ENCODE measurements around the gene NINJ1.
"Not testable (repeated sequence)": the region's sequence is repeated elsewhere in the genome, so short reads cannot be mapped to it uniquely, and the experiment has no call there.

The NINJ1 gene

DNA sequence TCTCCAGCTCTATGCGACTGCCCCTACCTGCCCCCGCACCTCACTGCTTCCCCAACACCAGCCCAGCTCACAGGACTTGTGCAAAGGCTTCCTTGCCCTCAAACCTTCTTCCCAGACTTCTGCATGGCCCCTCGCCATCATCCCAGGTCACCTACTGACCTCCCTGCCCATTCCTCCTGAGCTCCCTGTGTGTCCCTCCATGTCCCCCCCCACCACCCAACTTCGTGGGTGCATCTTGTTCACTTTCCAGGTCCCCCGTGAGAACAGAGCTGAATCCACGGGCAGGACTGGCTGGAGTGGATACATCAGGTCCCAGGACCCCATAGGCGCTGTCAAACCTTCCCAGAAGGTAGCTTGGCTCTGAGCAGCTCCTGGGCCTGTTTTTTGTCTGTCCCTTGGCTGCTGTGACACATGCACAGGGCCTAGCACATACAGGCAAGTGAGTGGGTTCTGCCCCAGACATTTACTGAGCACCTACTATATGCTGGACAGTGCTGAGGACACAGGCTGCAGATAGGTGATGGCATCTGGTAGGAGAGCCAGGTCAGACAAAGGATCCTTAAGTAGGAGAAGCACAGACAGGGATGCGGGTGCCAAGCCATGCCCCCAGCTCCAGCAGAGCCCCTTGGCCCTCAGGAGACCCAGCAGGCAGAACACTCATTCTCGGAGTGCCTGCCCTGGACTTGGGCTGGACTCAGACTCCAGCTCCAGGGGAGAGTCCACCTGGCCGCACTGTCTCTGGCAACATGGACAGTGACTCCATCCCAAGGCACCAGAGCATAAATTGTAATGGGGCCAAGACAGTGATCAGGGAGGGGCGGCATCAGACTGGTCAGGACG is 15.0 kb downstream of the NINJ1 start:
- no peaks in the 10 kb centered on the region for H4K20me1 ChIP-seq (ENCODE audit: insufficient read depth, low read length)
- no peak overlapping the region; the same call in 1 of the 2 replicates for H3K9ac ChIP-seq (ENCODE audit: low read length)
- peaks cover 40% of the 10 kb centered on the region for H3K4me1 ChIP-seq (ENCODE audit: insufficient read depth, low read length, severe bottlenecking)
- no peaks in the 10 kb centered on the region for H3K27me3 ChIP-seq (ENCODE audit: insufficient read depth, low read length)
- H3K9me3 ChIP-seq (ENCODE audit: low read length) = no peaks in the 10 kb centered on the region
- H3K27ac ChIP-seq (ENCODE audit: low read depth, low read length, poor library complexity, severe bottlenecking) = peak overlapping the region; percentile 86
- H3K4me3 ChIP-seq (ENCODE audit: low read depth, low read length, poor library complexity, severe bottlenecking) = no peak overlapping the region
- no peaks in the 10 kb centered on the region for H3K79me2 ChIP-seq (ENCODE audit: insufficient read depth, low read length)
- H3K36me3 ChIP-seq (ENCODE audit: insufficient read depth, low read length) = peaks cover 8% of the 10 kb centered on the region; the same call in 1 of the 2 replicates
- no peak overlapping the region for H2AFZ ChIP-seq (ENCODE audit: low read length)
- no peaks in the 10 kb centered on the region for H3F3A ChIP-seq (ENCODE audit: insufficient read depth, low read length)
- H3K9me2 ChIP-seq (ENCODE audit: low read depth, low read length) = no peaks in the 10 kb centered on the region
- peak overlapping the region; percentile 46; the same call in 1 of the 2 replicates for H3K4me2 ChIP-seq (ENCODE audit: low read length)
- TF ChIP-seq, protein P1, sequence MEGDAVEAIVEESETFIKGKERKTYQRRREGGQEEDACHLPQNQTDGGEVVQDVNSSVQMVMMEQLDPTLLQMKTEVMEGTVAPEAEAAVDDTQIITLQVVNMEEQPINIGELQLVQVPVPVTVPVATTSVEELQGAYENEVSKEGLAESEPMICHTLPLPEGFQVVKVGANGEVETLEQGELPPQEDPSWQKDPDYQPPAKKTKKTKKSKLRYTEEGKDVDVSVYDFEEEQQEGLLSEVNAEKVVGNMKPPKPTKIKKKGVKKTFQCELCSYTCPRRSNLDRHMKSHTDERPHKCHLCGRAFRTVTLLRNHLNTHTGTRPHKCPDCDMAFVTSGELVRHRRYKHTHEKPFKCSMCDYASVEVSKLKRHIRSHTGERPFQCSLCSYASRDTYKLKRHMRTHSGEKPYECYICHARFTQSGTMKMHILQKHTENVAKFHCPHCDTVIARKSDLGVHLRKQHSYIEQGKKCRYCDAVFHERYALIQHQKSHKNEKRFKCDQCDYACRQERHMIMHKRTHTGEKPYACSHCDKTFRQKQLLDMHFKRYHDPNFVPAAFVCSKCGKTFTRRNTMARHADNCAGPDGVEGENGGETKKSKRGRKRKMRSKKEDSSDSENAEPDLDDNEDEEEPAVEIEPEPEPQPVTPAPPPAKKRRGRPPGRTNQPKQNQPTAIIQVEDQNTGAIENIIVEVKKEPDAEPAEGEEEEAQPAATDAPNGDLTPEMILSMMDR (IDR thresholded peaks at IDR 0.05; ENCODE audit: low read length) = no peak
- TF ChIP-seq EZH2 (IDR thresholded peaks at IDR 0.05; ENCODE audit: borderline replicate concordance, low read length) = no peak

DNA sequence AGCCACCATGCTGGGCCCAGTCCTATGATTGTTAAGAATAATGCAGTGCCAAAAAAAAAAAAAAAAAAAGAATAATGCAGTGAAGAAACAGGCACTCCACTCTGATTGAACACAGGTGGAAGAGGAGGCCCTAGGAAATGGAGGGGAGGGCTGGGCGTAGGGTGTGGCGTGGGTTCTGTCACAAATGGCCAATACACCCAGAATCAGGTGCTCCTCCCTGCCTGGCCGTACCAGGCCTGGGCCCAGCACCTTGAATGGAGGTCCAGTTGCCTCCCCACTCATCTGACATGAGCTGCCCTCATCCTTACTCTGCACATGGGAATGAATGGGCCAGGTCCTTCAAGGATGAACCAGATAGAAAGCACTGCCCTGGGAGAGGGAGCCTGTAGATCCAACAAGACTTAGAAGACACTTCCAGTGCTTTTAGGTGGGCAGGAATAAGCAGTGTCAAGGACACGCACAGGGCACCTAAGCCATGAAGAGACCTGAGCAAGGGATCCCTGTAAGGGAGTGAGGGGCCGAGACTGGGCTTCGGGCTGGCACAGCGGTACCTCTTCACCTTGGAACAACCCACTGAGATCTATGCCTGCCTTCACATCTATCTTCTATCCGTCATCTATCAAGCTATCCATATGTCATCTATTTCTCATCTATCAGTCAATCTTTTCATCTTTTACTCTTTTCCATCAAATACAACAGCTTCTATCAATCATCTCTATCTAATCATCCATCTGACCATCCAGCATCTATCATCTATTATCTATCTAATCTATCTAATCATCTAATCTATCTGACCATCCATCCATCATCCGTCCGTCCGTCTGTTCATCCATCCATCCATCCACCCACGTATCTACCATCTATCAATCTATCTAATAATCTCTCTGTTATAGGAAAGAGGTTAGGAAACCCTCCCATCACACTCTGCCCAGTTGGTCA is 15.9 kb downstream of the NINJ1 start:
- no peaks in the 10 kb centered on the region for H3F3A ChIP-seq (ENCODE audit: insufficient read depth, low read length)
- no peak overlapping the region for H3K9ac ChIP-seq (ENCODE audit: low read length)
- no peaks in the 10 kb centered on the region for H3K79me2 ChIP-seq (ENCODE audit: insufficient read depth, low read length)
- H4K20me1 ChIP-seq (ENCODE audit: insufficient read depth, low read length) = no peaks in the 10 kb centered on the region
- no peaks in the 10 kb centered on the region for H3K27me3 ChIP-seq (ENCODE audit: insufficient read depth, low read length)
- no peaks in the 10 kb centered on the region for H3K9me2 ChIP-seq (ENCODE audit: low read depth, low read length)
- no peak overlapping the region for H3K4me3 ChIP-seq (ENCODE audit: low read depth, low read length, poor library complexity, severe bottlenecking)
- H3K36me3 ChIP-seq (ENCODE audit: insufficient read depth, low read length) = peaks cover 8% of the 10 kb centered on the region; the same call in 1 of the 2 replicates
- peak overlapping the region; percentile 86 for H3K27ac ChIP-seq (ENCODE audit: low read depth, low read length, poor library complexity, severe bottlenecking)
- H2AFZ ChIP-seq (ENCODE audit: low read length) = no peak overlapping the region
- H3K4me1 ChIP-seq (ENCODE audit: insufficient read depth, low read length, severe bottlenecking) = peaks cover 49% of the 10 kb centered on the region
- no peaks in the 10 kb centered on the region for H3K9me3 ChIP-seq (ENCODE audit: low read length)
- H3K4me2 ChIP-seq (ENCODE audit: low read length) = no peak overlapping the region
- TF ChIP-seq, protein P1 (IDR thresholded peaks at IDR 0.05; ENCODE audit: low read length) = no peak
- TF ChIP-seq EZH2 (IDR thresholded peaks at IDR 0.05; ENCODE audit: borderline replicate concordance, low read length) = no peak

DNA sequence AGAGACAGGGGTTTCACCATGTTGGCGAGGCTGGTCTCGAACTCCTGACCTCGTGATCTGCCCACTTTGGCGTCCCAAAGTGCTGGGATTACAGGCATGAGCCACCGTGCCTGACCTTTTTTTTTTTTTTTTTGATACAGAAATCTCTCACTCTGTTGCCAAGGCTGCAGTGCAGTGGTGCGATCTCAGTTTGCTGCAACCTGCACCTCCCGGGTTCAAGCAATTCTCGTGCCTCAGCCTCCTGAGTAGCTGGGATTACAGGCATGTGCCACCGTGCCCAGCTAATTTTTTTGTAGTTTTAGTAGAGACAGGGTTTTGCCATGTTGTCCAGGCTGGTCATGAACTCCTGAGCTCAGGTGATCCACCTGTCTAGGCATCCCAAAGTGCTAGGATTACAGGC is 16.5 kb downstream of the NINJ1 start:
- H3K4me3 ChIP-seq (ENCODE audit: low read depth, low read length, poor library complexity, severe bottlenecking); H3K79me2 ChIP-seq (ENCODE audit: insufficient read depth, low read length); H2AFZ ChIP-seq (ENCODE audit: low read length); H3K9me3 ChIP-seq (ENCODE audit: low read length); H3F3A ChIP-seq (ENCODE audit: insufficient read depth, low read length); H3K36me3 ChIP-seq (ENCODE audit: insufficient read depth, low read length); H3K4me2 ChIP-seq (ENCODE audit: low read length); H4K20me1 ChIP-seq (ENCODE audit: insufficient read depth, low read length); H3K9me2 ChIP-seq (ENCODE audit: low read depth, low read length); H3K9ac ChIP-seq (ENCODE audit: low read length); H3K27me3 ChIP-seq (ENCODE audit: insufficient read depth, low read length): not testable (repeated sequence)
- Histone ChIP-seq H3K4me1 (ENCODE audit: insufficient read depth, low read length, severe bottlenecking) (peaks cover 54% of the 10 kb centered on the region), H3K27ac (ENCODE audit: low read depth, low read length, poor library complexity, severe bottlenecking) (peak overlapping the region; percentile 86)

Measured in OCI-LY1 (cell line).